ENCODE data around the gene POLR3H.

Gene POLR3H

DNA sequence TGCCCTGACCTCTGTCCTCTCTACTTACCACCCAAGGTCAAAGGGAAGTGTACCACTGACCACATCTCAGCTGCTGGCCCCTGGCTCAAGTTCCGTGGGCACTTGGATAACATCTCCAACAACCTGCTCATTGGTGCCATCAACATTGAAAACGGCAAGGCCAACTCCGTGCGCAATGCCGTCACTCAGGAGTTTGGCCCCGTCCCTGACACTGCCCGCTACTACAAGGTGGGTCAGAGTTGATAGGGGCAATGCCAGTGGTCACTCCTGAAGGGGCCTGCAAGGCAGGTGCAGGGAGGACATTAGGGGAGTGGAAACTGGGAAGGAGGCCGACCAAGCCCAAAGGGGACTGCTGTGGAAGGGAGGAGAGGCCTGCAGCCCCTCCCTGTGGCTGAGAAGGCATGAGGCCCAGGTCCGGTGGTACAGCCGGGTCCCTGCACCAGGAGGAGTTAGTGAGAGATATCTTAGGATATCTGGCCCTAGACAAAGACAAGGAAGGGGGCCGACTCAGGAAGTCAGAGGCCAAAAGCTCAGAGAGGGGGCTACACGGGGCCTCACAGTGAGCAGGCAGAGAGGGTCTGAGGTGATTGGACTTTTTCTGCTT is 17.9 kb downstream of the POLR3H start:
- DNase-seq (ENCODE audit: extremely low read depth, low read depth): no peak
- TF ChIP-seq, protein P1, sequence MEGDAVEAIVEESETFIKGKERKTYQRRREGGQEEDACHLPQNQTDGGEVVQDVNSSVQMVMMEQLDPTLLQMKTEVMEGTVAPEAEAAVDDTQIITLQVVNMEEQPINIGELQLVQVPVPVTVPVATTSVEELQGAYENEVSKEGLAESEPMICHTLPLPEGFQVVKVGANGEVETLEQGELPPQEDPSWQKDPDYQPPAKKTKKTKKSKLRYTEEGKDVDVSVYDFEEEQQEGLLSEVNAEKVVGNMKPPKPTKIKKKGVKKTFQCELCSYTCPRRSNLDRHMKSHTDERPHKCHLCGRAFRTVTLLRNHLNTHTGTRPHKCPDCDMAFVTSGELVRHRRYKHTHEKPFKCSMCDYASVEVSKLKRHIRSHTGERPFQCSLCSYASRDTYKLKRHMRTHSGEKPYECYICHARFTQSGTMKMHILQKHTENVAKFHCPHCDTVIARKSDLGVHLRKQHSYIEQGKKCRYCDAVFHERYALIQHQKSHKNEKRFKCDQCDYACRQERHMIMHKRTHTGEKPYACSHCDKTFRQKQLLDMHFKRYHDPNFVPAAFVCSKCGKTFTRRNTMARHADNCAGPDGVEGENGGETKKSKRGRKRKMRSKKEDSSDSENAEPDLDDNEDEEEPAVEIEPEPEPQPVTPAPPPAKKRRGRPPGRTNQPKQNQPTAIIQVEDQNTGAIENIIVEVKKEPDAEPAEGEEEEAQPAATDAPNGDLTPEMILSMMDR (IDR thresholded peaks at IDR 0.05; ENCODE audit: low read depth, low read length, missing control alignments): no peak
- H3K4me3 ChIP-seq (replicated peaks; ENCODE audit: low read depth, low read length): no peak overlapping the region

GRCh38 chr22:41525450-41526225 is 18.6 kb downstream of the POLR3H start:
- TF ChIP-seq, protein P1 (IDR thresholded peaks at IDR 0.05; ENCODE audit: low read depth, low read length, missing control alignments): no peak
- no peak for DNase-seq (ENCODE audit: extremely low read depth, low read depth)
- H3K4me3 ChIP-seq (replicated peaks; ENCODE audit: low read depth, low read length): no peak overlapping the region

DNA sequence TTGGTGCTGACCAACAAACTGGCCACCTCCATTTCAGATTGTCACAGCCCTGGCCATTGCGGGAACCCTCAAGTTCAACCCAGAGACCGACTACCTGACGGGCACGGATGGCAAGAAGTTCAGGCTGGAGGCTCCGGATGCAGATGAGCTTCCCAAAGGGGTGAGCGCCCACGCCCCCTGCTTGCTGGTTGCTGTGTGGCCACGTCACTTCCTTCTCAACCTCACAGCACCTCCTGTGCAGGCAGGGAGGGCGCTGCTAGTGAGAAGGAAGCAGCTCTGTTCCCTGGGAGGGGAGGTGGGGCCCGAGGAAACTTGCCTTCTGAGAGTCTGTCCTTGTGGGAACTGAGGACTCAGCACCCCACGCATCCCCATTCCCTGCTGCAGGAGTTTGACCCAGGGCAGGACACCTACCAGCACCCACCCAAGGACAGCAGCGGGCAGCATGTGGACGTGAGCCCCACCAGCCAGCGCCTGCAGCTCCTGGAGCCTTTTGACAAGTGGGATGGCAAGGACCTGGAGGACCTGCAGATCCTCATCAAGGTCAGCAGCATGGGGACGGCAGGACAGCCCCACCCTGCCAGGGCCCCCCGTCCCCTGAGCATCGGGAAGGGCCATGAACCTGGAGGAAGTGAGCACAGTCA is 19.3 kb downstream of the POLR3H start:
- DNase-seq (ENCODE audit: extremely low read depth, low read depth): no peak
- H3K4me3 ChIP-seq (replicated peaks; ENCODE audit: low read depth, low read length): no peak overlapping the region
- TF ChIP-seq, protein P1 (IDR thresholded peaks at IDR 0.05; ENCODE audit: low read depth, low read length, missing control alignments): no peak

- TF ChIP-seq, protein P1 (IDR thresholded peaks at IDR 0.05; ENCODE audit: low read depth, low read length, missing control alignments): no peak
- DNase-seq (ENCODE audit: extremely low read depth, low read depth): no peak
- H3K4me3 ChIP-seq (replicated peaks; ENCODE audit: low read depth, low read length): no peak overlapping the region
These were observed 20.0 kb downstream of the POLR3H start for GRCh38 chr22:41524251-41524661.

DNA sequence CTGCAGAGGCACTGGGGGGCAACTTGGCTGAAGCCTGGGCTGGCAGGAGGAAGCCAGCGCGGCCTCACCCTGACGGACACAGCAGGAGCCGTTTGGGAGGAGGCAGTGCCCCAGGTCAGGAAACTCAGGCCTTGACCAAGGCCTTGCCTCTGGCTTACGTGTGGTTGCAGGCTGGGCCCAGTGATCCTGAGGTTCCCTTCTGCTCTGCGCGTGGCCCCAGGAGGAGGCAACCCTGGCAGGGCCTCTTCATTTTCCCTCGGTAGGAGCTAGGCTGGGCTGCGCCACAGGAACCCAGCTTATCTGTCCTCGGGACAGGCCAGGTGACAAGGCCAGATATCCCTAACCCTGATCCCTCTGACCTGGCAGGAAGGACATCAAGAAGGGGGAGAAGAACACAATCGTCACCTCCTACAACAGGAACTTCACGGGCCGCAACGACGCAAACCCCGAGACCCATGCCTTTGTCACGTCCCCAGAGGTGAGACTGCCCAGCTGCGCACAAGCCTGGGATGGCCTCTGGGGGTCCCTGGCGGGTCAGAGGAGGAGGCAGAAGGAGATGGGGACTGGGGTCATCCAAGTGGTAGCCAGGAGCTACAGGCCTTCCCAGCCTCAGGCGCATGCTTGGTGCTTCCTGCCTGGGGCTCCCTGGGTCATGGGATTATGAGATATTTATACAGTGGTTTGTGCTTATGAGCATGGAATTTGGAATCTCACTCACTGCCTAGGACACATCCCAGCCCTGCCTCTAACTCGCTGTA is 20.6 kb downstream of the POLR3H start:
- TF ChIP-seq, protein P1 (IDR thresholded peaks at IDR 0.05; ENCODE audit: low read depth, low read length, missing control alignments): no peak
- no peak for DNase-seq (ENCODE audit: extremely low read depth, low read depth)
- no peak overlapping the region for H3K4me3 ChIP-seq (replicated peaks; ENCODE audit: low read depth, low read length)

GRCh38 chr22:41522813-41523212 is 21.5 kb downstream of the POLR3H start:
- TF ChIP-seq, protein P1 (IDR thresholded peaks at IDR 0.05; ENCODE audit: low read depth, low read length, missing control alignments): no peak
- DNase-seq (ENCODE audit: extremely low read depth, low read depth): no peak

More at GRCh38 chr22:41522813-41523212, 21.5 kb downstream of the POLR3H start:
- H3K4me3 ChIP-seq (replicated peaks; ENCODE audit: low read depth, low read length): no peak overlapping the region
